ENCODE measurements around the gene TNS1. TPM values are rescaled to one million over a fixed set of nuclear protein-coding genes. Genes with fewer than 3 reads are reported as not detected.

Gene TNS1
- total and polyA plus RNA-seq, 5 donors, result 243 to 647 (median 513) TPM

DNA sequence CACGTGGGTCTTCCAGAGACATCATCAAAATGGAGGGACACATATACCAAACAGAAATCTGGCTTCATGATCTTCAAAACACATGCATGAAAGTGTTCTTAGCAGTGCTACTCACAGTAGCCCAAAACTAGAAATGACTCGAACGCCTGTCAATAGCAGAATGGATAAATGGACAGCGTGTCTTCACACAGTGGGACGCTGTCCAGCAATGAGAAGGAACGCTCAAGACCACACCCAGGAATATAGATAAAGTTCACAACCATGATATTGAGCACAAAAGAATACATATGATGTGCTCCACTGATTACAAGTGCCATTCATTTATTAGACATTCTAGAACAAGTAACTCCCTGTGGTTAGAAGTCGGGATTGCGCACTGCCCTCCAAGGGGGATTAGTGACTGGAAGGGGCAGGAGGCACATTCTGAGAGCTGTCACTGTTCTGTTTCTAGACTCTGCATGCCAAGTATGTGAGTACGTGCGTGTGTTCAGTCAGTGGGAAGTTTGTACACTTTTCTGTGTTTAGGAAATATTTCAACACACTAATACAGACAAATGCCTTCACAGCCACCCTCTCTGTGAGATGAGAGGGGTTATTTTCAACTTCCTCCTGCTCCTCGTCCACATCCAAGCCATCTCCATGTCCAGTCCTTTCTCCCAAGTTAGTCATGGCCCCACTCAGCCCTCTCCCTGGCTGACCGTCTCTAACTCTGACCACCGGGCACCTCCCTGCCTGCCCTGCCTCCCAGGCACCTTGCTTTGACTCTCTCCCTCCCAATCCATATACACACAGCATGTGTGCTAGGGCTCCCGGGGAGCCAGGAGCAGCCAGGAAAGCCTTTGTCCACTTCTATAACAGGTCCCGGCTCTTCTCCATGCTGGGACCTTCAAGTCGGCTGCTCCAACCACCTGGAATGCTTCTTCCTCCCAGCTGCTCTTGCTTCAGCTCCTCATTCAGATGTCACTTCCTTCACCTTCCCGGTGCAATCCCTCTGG lies 26.9 kb upstream of the TNS1 start:
- Histone ChIP-seq H3K27ac (ENCODE audit: low read length) (no peak overlapping the region), H3K4me1 (ENCODE audit: control insufficient read depth, insufficient read depth, low read length) (peaks cover 9% of the 10 kb centered on the region), H3K9me3 (ENCODE audit: control insufficient read depth, low read length) (no peaks in the 10 kb centered on the region), H3K27me3 (ENCODE audit: control insufficient read depth, insufficient read depth) (no peaks in the 10 kb centered on the region), H3K4me3 (ENCODE audit: low read length) (no peak overlapping the region)
- WGBS, result 63% methylated on average over 17 of the region's 17 CpGs
- DNase-seq (peak in 1 of 3 donors; percentile 31), ATAC-seq (no peak)
- intact Hi-C loops (cut with DNase I), result loop anchor here in 3 of 4 donors (5.0 to 10.0 kb wide), 3 partner anchors 45 to 245 kb away; no protein-coding TSS in a partner anchor

DNA sequence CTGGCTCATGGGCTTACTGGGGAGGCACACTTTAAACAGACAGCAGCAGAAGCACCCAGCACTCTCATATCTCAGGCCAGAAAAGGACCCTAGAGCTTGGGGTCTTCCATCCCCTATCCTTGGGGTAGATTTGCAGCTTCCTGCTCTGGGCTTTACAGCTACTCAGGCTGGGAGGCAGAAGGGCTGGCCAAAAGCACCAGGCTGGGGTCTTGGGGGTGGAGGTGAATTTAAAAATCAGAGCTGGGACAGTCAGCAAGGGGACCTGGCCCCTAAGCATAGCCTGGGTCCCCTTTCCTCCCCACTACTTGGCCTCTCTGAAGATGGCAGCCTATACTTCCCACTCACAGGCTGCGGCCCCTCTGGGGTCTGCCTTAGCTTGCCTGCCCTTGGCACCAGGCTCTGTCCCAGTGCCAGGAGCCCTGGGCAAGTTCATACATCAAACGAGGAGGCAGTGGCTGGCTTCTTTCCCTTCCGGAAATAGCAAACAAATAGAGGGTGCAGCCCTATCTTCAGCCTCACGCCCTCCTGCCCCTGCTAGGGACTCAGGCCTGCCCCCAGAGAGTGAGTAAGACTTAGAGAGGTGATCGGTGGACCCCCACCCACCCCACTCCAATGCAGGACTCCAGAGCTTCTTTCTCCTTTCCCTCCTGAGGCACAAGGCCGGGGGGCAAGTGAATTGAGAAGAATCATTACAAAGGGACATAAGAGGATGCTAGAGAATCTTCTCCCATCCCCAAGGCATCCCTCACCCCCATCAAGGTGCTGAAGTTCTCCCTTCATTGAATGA lies 26.0 kb upstream of the TNS1 start:
- ATAC-seq, result no peak
- Histone ChIP-seq H3K27me3 (ENCODE audit: control insufficient read depth, insufficient read depth) (no peaks in the 10 kb centered on the region), H3K9me3 (ENCODE audit: control insufficient read depth, low read length) (no peaks in the 10 kb centered on the region), H3K27ac (ENCODE audit: low read length) (no peak overlapping the region), H3K4me3 (ENCODE audit: low read length) (no peak overlapping the region), H3K4me1 (ENCODE audit: control insufficient read depth, insufficient read depth, low read length) (peaks cover 10% of the 10 kb centered on the region)
- 60% methylated on average over 6 of the region's 6 CpGs for WGBS
- DNase-seq, result peak in 1 of 3 donors; percentile 32
- intact Hi-C loops (cut with DNase I), result no loop called here

DNA sequence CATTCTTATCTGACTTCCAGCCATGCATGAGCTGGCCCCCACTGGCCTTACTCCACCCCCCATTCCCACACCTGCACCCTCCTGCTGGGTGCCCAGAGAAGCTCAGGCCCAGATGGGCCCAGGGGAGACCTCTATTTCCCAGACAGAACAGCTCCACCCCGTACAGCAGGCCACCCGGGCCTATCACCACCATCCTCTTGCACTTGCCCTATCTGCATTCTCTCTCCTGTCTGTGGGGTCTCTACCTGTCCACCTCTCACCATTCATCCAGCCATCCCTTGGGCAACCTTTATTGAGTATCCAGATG lies 25.3 kb upstream of the TNS1 start:
- DNase-seq (peak in 1 of 3 donors; percentile 27), ATAC-seq (no peak)
- H3K9me3 ChIP-seq (ENCODE audit: control insufficient read depth, low read length), result no peaks in the 10 kb centered on the region
- no peak overlapping the region for H3K27ac ChIP-seq (ENCODE audit: low read length)
- WGBS, result 89% methylated on average over 2 of the region's 2 CpGs
- H3K27me3 ChIP-seq (ENCODE audit: control insufficient read depth, insufficient read depth), result no peaks in the 10 kb centered on the region
- no peak overlapping the region for H3K4me3 ChIP-seq (ENCODE audit: low read length)
- intact Hi-C loops (cut with DNase I), result no loop called here
- H3K4me1 ChIP-seq (ENCODE audit: control insufficient read depth, insufficient read depth, low read length), result peaks cover 10% of the 10 kb centered on the region

DNA sequence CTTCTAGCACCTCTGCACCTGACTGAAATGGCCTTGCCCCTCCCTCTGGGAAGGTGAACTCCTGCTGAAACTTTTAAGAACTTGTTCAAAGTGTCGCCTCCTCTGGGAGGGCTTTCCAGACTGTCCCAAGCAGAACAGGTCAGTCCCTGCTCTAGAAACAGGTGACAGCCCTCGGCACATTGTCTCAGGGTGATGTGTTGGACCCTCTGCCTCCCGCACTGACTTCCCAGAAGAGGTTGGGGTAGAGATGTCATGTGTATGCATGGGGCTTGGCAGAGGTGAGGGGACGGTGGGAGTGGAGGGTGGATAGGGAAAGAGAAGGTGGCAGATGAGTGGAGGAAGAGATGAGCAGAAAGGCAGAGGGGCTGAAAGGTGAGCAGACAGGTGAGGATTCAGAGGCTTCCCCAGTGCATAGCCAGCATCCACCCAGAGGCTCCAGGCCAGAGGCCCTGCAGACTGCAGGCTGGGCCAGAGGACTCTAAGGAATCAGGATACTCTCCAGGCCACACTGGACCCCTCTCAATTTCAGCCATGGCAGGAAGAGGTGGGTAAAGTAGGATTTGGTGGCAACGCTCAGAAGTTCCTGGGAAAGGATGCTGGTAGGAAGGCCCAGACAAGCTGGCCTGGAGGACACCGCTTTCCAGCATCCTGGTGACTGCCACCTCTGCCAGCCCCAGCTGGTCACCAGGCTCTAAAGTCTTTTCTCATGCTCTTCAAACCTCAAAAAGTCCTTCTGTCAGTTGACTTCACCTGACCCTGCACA lies 24.8 kb upstream of the TNS1 start:
- H3K27me3 ChIP-seq (ENCODE audit: control insufficient read depth, insufficient read depth), result no peaks in the 10 kb centered on the region
- H3K9me3 ChIP-seq (ENCODE audit: control insufficient read depth, low read length), result no peaks in the 10 kb centered on the region
- H3K4me1 ChIP-seq (ENCODE audit: control insufficient read depth, insufficient read depth, low read length), result peaks cover 10% of the 10 kb centered on the region
- no peak overlapping the region for H3K4me3 ChIP-seq (ENCODE audit: low read length)
- 94% methylated on average over 6 of the region's 6 CpGs for WGBS
- ATAC-seq (no peak), DNase-seq (peak in 1 of 3 donors; percentile 28)
- H3K27ac ChIP-seq (ENCODE audit: low read length), result no peak overlapping the region
- intact Hi-C loops (cut with DNase I), result no loop called here

DNA sequence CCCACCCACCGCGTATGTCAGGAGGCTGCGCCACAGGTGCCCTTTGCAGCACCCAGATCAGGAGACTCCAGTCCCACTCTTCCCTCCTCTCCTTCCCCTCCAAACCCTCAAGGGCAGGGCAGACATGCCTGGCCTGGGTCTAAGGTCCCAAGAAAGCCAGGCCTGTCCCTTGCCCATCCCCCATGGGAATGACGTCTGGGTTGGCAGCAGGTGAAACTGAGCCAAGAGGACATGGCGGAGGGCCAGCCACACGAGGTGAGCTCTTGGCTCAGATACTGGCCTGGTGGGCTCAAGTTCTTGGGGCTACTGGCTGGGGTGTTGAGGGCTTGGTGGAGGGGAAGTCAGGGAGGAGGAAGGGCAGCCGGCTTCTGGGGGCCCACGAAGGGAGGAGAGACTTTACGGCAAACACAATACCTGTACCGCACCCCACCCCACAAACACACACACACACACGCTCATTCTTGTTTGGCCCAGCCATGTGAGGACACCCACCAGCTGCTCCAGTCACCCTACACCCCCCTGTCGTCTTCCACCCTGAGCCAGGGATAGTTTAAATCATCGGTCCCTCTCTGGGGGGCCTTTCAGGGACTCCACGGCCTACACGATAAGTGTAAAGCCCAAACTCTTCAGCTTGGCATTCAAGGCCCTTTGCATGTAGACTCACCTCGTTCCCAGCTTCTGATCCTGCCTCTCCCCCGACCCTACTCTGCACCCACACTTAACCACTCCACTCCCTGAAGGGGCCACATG lies 24.1 kb upstream of the TNS1 start:
- Histone ChIP-seq H3K27me3 (ENCODE audit: control insufficient read depth, insufficient read depth) (no peaks in the 10 kb centered on the region), H3K4me1 (ENCODE audit: control insufficient read depth, insufficient read depth, low read length) (peaks cover 10% of the 10 kb centered on the region), H3K27ac (ENCODE audit: low read length) (no peak overlapping the region), H3K4me3 (ENCODE audit: low read length) (no peak overlapping the region), H3K9me3 (ENCODE audit: control insufficient read depth, low read length) (no peaks in the 10 kb centered on the region)
- intact Hi-C loops (cut with DNase I), result no loop called here
- peak in 2 of 3 donors; percentile 70 to 77 for DNase-seq
- ATAC-seq, result no peak
- WGBS, result 76% methylated on average over 17 of the region's 17 CpGs

DNA sequence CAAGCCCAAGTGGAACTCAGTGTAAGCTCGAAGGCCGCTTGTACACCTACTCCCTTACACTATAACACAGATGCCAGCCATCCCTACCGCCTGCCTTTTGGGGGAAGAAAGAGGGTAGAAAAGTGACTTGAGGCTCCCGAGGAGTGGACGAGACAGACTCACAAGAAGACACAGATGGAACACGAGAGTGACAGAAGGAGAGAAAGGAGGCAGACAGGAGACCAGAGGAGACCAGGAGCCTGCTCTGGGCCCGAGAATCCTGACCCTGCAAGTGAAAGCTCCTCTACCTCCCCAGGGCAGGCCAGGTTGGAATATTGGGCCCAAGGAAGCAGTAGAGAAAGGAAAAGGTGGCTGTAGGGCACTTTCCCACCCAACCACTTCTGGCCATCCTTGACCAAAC lies 23.4 kb upstream of the TNS1 start:
- peaks cover 10% of the 10 kb centered on the region for H3K4me1 ChIP-seq (ENCODE audit: control insufficient read depth, insufficient read depth, low read length)
- WGBS, result 94% methylated on average over 7 of the region's 7 CpGs
- H3K9me3 ChIP-seq (ENCODE audit: control insufficient read depth, low read length), result no peaks in the 10 kb centered on the region
- no peak overlapping the region for H3K27ac ChIP-seq (ENCODE audit: low read length)
- no peak for ATAC-seq
- no peak overlapping the region for H3K4me3 ChIP-seq (ENCODE audit: low read length)
- no peaks in the 10 kb centered on the region for H3K27me3 ChIP-seq (ENCODE audit: control insufficient read depth, insufficient read depth)
- intact Hi-C loops (cut with DNase I), result no loop called here
- peak in 1 of 3 donors; percentile 12 for DNase-seq

DNA sequence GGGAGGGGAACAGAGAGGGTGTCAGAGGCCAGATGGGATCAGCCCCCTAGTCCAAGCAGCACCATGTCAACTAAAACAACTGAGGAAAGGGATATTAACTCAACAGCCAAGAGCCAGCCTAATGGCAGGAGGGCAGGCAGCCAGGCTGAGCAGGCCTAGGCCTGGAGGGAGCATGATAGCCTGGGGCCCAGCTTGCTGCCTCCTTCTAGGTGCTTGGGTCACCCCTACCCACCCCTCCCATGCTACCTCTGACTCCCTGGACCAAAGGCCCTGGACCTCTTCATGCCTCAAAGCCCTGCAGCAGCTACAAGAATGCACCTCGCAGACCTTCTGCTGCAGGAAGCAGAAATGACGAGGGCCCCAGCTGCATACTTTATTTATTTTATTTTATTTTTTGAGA lies 22.1 kb upstream of the TNS1 start:
- no peaks in the 10 kb centered on the region for H3K27me3 ChIP-seq (ENCODE audit: control insufficient read depth, insufficient read depth)
- DNase-seq, result peak in 1 of 3 donors; percentile 25
- no peak for ATAC-seq
- peak overlapping the region; percentile 61 for H3K27ac ChIP-seq (ENCODE audit: low read length)
- intact Hi-C loops (cut with DNase I), result no loop called here
- no peak overlapping the region for H3K4me3 ChIP-seq (ENCODE audit: low read length)
- H3K4me1 ChIP-seq (ENCODE audit: control insufficient read depth, insufficient read depth, low read length), result peaks cover 10% of the 10 kb centered on the region
- WGBS, result 96% methylated on average over 2 of the region's 2 CpGs
- no peaks in the 10 kb centered on the region for H3K9me3 ChIP-seq (ENCODE audit: control insufficient read depth, low read length)

DNA sequence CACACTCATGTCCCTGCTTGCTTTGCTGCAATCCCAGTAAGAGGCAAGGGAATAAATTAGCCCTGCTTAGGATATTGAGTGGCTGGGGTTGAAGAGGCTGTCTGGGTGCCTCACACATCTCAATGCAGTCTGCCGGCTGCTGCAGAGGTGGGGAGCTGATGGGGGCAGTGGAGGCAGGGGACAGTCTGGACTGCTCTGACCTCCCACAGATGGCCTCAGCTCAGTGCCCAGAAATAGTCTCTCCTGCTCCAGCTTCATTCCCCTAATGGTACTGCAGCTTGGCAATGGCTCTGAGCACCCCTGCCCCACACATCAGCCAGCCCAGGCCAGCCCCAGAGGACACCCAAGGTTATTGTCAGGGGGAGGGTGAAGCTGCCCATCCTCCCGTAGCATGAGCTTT lies 21.5 kb upstream of the TNS1 start:
- Histone ChIP-seq H3K27me3 (ENCODE audit: control insufficient read depth, insufficient read depth) (no peaks in the 10 kb centered on the region), H3K4me1 (ENCODE audit: control insufficient read depth, insufficient read depth, low read length) (peaks cover 10% of the 10 kb centered on the region), H3K9me3 (ENCODE audit: control insufficient read depth, low read length) (no peaks in the 10 kb centered on the region), H3K27ac (ENCODE audit: low read length) (peak overlapping the region; percentile 61), H3K4me3 (ENCODE audit: low read length) (no peak overlapping the region)
- DNase-seq, result peak in 2 of 3 donors; percentile 37 to 46
- WGBS, result 54% methylated on average over 2 of the region's 2 CpGs
- intact Hi-C loops (cut with DNase I), result no loop called here
- ATAC-seq, result peak; percentile 18 to 36

DNA sequence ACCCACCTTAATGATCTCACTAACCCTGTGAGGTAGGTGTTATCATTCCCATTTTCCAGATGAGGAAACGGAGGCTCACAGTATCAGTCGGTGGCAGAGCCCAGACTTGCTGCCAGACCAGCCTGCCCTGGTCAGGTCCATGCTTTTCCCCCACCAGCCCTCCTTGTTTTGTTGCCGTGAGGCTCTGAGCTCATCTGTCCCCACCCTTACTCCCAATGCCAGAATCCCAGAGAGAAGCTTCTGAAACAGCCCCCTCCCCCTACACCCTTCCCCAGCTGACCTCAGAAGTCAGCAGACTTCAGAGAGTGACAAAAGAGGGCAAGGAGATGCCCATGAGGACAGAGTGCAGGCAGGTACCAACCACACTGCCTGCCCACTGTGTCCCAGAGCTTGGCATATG lies 20.8 kb upstream of the TNS1 start:
- WGBS, result 71% methylated on average over 3 of the region's 3 CpGs
- intact Hi-C loops (cut with DNase I), result no loop called here
- H3K27me3 ChIP-seq (ENCODE audit: control insufficient read depth, insufficient read depth), result no peaks in the 10 kb centered on the region
- H3K4me1 ChIP-seq (ENCODE audit: control insufficient read depth, insufficient read depth, low read length), result peaks cover 7% of the 10 kb centered on the region
- ATAC-seq (no peak), DNase-seq (peak in 1 of 3 donors; percentile 23)
- H3K27ac ChIP-seq (ENCODE audit: low read length), result no peak overlapping the region
- H3K4me3 ChIP-seq (ENCODE audit: low read length), result no peak overlapping the region
- H3K9me3 ChIP-seq (ENCODE audit: control insufficient read depth, low read length), result no peaks in the 10 kb centered on the region

DNA sequence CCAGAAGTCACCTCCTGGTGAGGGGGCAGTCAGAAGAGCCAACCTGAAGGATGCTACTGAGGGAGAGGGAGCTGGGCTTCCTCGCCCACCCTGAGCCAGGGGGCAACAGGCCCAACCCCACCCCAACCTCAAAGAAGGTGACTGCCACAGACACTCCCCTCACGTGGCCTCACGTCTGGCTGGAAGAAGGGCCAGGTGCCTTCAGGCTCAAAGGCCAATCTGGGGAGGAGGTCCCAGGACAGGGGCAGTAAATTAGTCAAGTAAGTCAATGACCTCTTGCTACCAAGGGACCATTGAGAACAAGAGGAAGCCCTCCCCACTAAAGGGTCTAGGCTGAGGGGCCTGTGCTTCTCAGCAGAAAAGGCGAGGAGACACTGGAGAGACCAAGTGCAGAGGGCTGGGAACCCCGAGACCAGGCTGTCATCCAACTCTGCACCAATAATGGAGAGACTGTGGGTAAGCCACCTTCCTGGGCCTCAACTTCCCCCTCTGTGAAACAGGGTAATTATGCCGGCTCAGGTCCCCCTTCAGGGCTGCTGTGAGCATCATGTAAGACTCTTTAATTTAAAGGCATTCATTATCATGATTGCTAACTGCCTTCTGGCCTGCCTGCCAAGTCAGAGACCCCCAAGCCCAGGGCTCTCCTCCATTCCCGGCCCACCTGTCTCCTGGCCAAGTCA lies 20.2 kb upstream of the TNS1 start:
- DNase-seq (peak in 1 of 3 donors; percentile 23), ATAC-seq (no peak)
- Histone ChIP-seq H3K27ac (ENCODE audit: low read length) (no peak overlapping the region), H3K4me1 (ENCODE audit: control insufficient read depth, insufficient read depth, low read length) (peaks cover 10% of the 10 kb centered on the region), H3K27me3 (ENCODE audit: control insufficient read depth, insufficient read depth) (no peaks in the 10 kb centered on the region), H3K9me3 (ENCODE audit: control insufficient read depth, low read length) (no peaks in the 10 kb centered on the region), H3K4me3 (ENCODE audit: low read length) (no peak overlapping the region)
- WGBS, result 91% methylated on average over 7 of the region's 7 CpGs
- intact Hi-C loops (cut with DNase I), result no loop called here
